ENCODE measurements around the gene PREX1. TPM values are rescaled to one million over a fixed set of nuclear protein-coding genes. Genes with fewer than 3 reads are reported as not detected.

The PREX1 gene
- total and polyA plus RNA-seq, 2 experiments from 2014 or later, result 2.4 to 10.3 TPM

DNA sequence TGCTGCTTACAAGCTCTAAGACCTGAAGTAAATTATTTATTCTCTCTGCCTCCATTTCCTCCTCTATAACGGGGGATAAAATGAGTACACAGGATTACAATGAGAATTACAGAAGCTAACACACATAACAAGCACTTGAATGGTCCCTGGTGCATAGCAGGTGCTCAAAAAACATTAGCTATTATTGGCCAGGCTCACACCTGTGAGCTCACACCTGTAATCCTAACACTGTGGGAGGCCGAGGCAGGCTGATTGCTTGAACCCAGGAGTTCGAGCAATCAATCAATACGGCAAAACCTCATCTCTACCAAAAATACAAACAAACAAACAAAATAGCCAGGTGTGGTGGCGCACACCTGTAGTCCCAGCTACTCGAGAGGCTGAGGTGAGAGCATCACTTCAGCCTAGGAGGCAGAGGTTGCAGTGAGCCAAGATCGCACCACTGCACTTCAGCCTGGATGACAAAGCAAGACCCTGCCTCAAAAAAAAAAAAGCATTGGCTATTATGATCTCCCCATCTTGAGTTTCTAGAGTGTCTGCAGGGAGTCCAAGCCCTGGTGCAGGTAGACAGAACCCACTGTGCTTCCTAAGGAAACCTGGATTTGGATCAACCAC lies 68.1 kb downstream of the PREX1 start:
- H4K20me1 ChIP-seq (replicated peaks; ENCODE audit: insufficient read depth), result no peaks in the 10 kb centered on the region
- H3K9me2 ChIP-seq (ENCODE audit: insufficient read depth), result no peaks in the 10 kb centered on the region
- Mint-ChIP-seq H3K4me1 (peaks cover 20% of the 10 kb centered on the region; the same call in 2 of the 3 replicates), H3K36me3 (ENCODE audit: low read depth) (peaks cover 15% of the 10 kb centered on the region), H3K27me3 (ENCODE audit: insufficient read depth, low read depth, poor library complexity) (peaks cover 3% of the 10 kb centered on the region), H3K4me3 (no peak overlapping the region), H3K9me3 (peaks cover 23% of the 10 kb centered on the region), H3K27ac (no peak overlapping the region)
- no peak overlapping the region for H2AFZ ChIP-seq
- H3K27ac ChIP-seq (ENCODE audit: low read depth), result no peak overlapping the region
- H3K79me2 ChIP-seq (replicated peaks; ENCODE audit: insufficient read depth), result no peaks in the 10 kb centered on the region
- no peaks in the 10 kb centered on the region for H3K27me3 ChIP-seq (ENCODE audit: insufficient read depth)
- no peak overlapping the region for H3K4me3 ChIP-seq
- no peak for ATAC-seq
- no peaks in the 10 kb centered on the region for H3F3A ChIP-seq (replicated peaks; ENCODE audit: low read depth)
- no peak for DNase-seq (ENCODE audit: low spot score)
- no peaks in the 10 kb centered on the region for H3K36me3 ChIP-seq (ENCODE audit: insufficient read depth)
- H3K4me2 ChIP-seq, result no peak overlapping the region
- H3K4me1 ChIP-seq (ENCODE audit: insufficient read depth), result no peaks in the 10 kb centered on the region
- TF ChIP-seq JUNB (IDR thresholded peaks at IDR 0.05; ENCODE audit: unreplicated experiment) (no peak), EZH2 (IDR thresholded peaks at IDR 0.05; ENCODE audit: low read depth, unreplicated experiment) (no peak)
- TF ChIP-seq, protein P1, sequence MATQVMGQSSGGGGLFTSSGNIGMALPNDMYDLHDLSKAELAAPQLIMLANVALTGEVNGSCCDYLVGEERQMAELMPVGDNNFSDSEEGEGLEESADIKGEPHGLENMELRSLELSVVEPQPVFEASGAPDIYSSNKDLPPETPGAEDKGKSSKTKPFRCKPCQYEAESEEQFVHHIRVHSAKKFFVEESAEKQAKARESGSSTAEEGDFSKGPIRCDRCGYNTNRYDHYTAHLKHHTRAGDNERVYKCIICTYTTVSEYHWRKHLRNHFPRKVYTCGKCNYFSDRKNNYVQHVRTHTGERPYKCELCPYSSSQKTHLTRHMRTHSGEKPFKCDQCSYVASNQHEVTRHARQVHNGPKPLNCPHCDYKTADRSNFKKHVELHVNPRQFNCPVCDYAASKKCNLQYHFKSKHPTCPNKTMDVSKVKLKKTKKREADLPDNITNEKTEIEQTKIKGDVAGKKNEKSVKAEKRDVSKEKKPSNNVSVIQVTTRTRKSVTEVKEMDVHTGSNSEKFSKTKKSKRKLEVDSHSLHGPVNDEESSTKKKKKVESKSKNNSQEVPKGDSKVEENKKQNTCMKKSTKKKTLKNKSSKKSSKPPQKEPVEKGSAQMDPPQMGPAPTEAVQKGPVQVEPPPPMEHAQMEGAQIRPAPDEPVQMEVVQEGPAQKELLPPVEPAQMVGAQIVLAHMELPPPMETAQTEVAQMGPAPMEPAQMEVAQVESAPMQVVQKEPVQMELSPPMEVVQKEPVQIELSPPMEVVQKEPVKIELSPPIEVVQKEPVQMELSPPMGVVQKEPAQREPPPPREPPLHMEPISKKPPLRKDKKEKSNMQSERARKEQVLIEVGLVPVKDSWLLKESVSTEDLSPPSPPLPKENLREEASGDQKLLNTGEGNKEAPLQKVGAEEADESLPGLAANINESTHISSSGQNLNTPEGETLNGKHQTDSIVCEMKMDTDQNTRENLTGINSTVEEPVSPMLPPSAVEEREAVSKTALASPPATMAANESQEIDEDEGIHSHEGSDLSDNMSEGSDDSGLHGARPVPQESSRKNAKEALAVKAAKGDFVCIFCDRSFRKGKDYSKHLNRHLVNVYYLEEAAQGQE (IDR thresholded peaks at IDR 0.05; ENCODE audit: unreplicated experiment), result no peak

DNA sequence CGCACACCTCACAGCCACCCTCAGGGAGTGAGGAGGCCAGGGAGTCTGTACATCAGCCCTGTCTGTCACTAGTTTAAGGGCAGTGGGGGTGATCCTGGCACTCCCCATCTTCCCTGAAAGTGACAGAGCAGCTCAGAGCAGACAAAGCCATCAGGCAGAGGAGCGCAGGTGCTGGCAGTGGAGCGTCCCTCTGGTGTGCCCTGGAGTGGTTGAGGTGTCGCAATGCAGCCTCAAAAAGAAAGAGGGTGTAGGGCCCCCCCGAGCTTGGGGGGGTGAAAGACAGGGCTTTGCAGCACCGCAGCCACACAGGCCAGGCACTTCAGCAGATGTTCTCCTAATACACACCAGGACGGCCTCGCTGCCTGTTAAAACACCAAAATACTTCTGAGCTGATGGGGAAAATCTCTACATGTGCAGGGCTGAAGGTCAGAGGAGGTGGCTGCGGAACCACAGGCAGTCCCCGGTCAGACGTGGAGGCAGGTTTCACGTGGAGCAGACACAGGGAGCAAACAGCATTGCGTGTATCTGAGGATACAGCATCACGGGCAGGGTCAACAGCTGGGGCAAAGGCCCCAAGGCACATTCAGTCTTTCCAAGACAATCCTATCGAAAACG lies 69.5 kb downstream of the PREX1 start:
- Mint-ChIP-seq H3K4me3 (no peak overlapping the region), H3K27me3 (ENCODE audit: insufficient read depth, low read depth, poor library complexity) (peaks cover 3% of the 10 kb centered on the region), H3K4me1 (peaks cover 30% of the 10 kb centered on the region), H3K9me3 (peaks cover 16% of the 10 kb centered on the region; the same call in 2 of the 3 replicates), H3K36me3 (ENCODE audit: low read depth) (peaks cover 16% of the 10 kb centered on the region), H3K27ac (no peak overlapping the region)
- no peaks in the 10 kb centered on the region for H4K20me1 ChIP-seq (replicated peaks; ENCODE audit: insufficient read depth)
- no peaks in the 10 kb centered on the region for H3F3A ChIP-seq (replicated peaks; ENCODE audit: low read depth)
- no peak overlapping the region for H3K4me3 ChIP-seq
- no peaks in the 10 kb centered on the region for H3K9me2 ChIP-seq (ENCODE audit: insufficient read depth)
- DNase-seq (ENCODE audit: low spot score) (no peak), ATAC-seq (no peak)
- no peak overlapping the region for H3K27ac ChIP-seq (ENCODE audit: low read depth)
- no peak overlapping the region for H3K4me2 ChIP-seq
- H3K36me3 ChIP-seq (ENCODE audit: insufficient read depth), result no peaks in the 10 kb centered on the region
- no peaks in the 10 kb centered on the region for H3K79me2 ChIP-seq (replicated peaks; ENCODE audit: insufficient read depth)
- no peak overlapping the region for H2AFZ ChIP-seq
- H3K4me1 ChIP-seq (ENCODE audit: insufficient read depth), result peaks cover 9% of the 10 kb centered on the region; the same call in 1 of the 2 replicates
- H3K27me3 ChIP-seq (ENCODE audit: insufficient read depth), result no peaks in the 10 kb centered on the region
- TF ChIP-seq CREB1 (CRISPR knock-in tag; IDR thresholded peaks at IDR 0.05; ENCODE audit: low read depth) (no peak), JUNB (IDR thresholded peaks at IDR 0.05; ENCODE audit: unreplicated experiment) (no peak), EZH2 (IDR thresholded peaks at IDR 0.05; ENCODE audit: low read depth, unreplicated experiment) (no peak), EZH2phosphoT487 (IDR thresholded peaks at IDR 0.05; ENCODE audit: unreplicated experiment) (no peak), POLR2AphosphoS5 (IDR thresholded peaks at IDR 0.05; ENCODE audit: low read depth) (no peak)
- TF ChIP-seq, protein P2, sequence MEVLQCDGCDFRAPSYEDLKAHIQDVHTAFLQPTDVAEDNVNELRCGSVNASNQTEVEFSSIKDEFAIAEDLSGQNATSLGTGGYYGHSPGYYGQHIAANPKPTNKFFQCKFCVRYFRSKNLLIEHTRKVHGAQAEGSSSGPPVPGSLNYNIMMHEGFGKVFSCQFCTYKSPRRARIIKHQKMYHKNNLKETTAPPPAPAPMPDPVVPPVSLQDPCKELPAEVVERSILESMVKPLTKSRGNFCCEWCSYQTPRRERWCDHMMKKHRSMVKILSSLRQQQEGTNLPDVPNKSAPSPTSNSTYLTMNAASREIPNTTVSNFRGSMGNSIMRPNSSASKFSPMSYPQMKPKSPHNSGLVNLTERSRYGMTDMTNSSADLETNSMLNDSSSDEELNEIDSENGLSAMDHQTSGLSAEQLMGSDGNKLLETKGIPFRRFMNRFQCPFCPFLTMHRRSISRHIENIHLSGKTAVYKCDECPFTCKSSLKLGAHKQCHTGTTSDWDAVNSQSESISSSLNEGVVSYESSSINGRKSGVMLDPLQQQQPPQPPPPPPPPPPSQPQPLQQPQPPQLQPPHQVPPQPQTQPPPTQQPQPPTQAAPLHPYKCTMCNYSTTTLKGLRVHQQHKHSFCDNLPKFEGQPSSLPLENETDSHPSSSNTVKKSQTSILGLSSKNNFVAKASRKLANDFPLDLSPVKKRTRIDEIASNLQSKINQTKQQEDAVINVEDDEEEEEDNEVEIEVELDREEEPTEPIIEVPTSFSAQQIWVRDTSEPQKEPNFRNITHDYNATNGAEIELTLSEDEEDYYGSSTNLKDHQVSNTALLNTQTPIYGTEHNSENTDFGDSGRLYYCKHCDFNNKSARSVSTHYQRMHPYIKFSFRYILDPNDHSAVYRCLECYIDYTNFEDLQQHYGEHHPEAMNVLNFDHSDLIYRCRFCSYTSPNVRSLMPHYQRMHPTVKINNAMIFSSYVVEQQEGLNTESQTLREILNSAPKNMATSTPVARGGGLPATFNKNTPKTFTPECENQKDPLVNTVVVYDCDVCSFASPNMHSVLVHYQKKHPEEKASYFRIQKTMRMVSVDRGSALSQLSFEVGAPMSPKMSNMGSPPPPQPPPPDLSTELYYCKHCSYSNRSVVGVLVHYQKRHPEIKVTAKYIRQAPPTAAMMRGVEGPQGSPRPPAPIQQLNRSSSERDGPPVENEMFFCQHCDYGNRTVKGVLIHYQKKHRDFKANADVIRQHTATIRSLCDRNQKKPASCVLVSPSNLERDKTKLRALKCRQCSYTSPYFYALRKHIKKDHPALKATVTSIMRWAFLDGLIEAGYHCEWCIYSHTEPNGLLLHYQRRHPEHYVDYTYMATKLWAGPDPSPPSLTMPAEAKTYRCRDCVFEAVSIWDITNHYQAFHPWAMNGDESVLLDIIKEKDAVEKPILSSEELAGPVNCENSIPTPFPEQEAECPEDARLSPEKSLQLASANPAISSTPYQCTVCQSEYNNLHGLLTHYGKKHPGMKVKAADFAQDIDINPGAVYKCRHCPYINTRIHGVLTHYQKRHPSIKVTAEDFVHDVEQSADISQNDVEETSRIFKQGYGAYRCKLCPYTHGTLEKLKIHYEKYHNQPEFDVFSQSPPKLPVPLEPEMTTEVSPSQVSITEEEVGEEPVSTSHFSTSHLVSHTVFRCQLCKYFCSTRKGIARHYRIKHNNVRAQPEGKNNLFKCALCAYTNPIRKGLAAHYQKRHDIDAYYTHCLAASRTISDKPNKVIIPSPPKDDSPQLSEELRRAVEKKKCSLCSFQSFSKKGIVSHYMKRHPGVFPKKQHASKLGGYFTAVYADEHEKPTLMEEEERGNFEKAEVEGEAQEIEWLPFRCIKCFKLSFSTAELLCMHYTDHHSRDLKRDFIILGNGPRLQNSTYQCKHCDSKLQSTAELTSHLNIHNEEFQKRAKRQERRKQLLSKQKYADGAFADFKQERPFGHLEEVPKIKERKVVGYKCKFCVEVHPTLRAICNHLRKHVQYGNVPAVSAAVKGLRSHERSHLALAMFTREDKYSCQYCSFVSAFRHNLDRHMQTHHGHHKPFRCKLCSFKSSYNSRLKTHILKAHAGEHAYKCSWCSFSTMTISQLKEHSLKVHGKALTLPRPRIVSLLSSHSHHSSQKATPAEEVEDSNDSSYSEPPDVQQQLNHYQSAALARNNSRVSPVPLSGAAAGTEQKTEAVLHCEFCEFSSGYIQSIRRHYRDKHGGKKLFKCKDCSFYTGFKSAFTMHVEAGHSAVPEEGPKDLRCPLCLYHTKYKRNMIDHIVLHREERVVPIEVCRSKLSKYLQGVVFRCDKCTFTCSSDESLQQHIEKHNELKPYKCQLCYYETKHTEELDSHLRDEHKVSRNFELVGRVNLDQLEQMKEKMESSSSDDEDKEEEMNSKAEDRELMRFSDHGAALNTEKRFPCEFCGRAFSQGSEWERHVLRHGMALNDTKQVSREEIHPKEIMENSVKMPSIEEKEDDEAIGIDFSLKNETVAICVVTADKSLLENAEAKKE (CRISPR knock-in tag; IDR thresholded peaks at IDR 0.05), result no peak
